Measurements from ENCODE around the gene CDKAL1.
A peak's percentile ranks its signal among the peaks of the same experiment; 100 is the strongest.
"Not testable (repeated sequence)": the region's sequence is repeated elsewhere in the genome, so short reads cannot be mapped to it uniquely, and the experiment has no call there.

The CDKAL1 gene

GRCh38 chr6:21045135-21045700 lies 511.0 kb downstream of the CDKAL1 start:
- DNase-seq: no peak

GRCh38 chr6:21046276-21046675 lies 512.0 kb downstream of the CDKAL1 start:
- DNase-seq: no peak

DNA sequence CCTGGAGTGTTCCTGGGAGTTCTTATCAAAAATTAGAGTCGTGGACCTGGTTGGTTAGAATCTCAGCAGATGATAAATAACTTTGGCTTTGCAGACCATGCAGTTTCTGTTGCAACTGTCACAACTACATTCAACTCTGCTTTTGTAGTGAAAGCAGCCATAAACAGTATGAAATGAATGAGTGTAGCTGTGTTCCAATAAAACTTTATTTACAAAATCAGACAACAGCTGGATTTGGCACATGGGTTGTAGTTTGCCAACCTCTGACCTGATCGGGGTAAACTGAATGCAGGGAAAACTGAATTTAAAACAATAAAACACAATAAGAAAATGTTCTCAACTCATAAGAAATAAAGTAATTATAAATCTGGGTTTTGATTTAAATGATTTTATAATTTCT lies 513.8 kb downstream of the CDKAL1 start:
- DNase-seq: no peak

- no peak for DNase-seq
Observed at GRCh38 chr6:21049148-21049547, 514.9 kb downstream of the CDKAL1 start.

GRCh38 chr6:21049572-21049971 lies 515.3 kb downstream of the CDKAL1 start:
- no peak for DNase-seq

- DNase-seq: no peak
Observed at GRCh38 chr6:21050935-21051334, 516.7 kb downstream of the CDKAL1 start.

DNA sequence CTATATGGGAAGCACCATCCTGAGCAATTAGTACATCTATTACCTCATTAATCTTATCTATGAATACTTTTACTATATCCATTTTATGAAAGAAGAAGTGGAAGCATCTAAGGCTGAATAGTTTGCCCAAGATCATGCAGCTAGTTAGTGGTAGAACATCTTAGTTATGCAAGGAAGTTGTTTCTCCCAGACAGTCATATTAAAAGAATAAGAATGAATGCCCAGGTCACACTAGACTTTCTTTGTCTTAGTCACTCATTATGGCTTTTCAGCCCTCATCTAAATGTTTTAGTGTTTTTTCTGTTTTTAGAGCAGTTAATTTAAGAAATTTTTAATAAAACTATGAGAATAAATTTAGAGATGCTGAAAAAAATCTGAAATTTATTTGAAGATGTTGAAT lies 517.5 kb downstream of the CDKAL1 start:
- no peak for DNase-seq

- DNase-seq: peak in 1 of 2 donors; percentile 6
Observed at GRCh38 chr6:21053612-21054011, 519.4 kb downstream of the CDKAL1 start.

- DNase-seq: not testable (repeated sequence)
Observed at GRCh38 chr6:21055480-21055879, 521.2 kb downstream of the CDKAL1 start.

DNA sequence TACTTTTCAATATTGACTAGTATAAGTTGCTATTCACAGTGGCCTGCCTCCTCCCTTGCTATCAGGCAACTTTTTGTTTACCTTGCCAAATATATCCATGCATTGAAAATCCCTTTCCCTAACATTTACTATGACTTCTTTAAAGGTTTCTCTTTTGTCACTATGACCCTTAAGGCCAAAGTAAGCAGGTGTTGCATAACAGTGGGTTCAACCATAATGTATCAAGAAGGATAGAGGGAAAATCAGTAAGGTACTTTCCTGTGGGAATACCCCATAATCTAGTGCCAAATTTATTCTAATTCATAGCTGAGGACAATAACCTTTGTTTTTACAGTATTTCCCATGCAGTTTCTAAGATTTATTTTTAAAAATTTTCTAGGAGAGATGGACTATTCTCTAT lies 527.6 kb downstream of the CDKAL1 start:
- no peak for DNase-seq

GRCh38 chr6:21064756-21065340 lies 530.6 kb downstream of the CDKAL1 start:
- DNase-seq: no peak

DNA sequence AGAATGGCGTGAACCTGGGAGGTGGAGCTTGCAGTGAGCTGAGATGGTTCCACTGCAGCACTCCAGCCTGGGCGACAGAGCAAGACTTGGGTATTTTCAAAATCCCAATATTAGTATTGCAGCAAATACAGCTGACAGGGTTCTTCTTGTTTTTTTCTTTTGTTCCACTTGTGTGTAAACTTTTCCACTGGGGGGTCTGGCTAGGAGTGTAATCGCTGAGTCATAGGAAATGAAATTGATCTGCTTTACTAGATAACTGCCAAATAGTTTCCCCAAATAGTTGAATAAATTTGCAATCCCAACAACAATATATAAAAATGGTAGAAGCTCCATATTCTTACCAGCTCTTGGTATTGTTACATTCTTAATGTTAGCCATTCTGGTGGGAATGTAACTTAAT lies 533.3 kb downstream of the CDKAL1 start:
- no peak for DNase-seq

DNA sequence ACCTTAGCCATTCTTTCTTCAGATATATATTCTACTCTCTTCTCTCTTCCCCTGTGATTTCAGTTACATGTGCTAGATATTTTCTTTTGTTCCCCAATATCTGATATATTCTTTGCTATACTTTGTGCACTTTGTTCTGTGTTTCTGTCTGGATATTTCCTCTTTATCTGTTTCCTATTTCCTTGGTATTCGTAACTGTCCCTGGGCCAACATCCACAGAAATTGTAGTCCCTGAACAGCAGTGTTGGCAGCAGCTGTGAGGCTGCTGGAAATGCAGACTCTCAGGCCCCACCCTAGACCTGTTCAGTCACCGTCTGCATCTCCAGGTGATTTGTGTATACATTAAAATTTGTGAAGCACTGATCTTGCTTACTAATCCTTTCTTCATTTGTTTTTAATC lies 536.4 kb downstream of the CDKAL1 start:
- no peak for DNase-seq

DNA sequence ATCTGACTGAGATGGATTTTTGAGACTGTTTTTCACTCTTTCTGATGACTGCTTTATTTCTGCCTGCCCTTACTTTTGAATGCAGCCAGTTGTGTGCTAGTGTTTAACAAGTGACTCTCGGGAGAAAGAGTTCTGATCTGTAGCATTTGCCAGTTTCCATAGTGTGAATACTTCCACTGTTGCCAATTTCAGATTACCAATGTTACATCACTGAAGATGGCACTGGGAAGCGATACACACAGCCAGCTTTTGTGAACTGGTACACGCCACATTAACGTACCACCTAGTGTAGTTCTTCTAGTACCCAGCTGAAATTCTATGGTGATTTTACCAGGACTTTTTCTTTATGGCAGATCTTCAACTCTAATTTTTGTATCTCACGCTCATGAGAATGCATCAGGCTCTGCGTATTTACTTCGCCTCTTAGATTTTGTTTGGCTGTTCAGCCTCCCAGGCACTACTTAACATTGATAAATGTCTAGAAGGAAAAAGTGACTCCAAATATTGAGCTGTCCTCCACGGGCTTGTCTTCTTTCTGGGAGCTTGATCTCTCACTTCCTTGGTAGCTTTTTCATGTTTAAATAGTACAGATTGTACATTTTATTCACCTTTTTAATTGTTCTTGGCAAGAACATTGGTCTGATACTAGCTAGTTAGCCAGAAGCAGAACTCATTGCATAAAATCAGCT lies 537.7 kb downstream of the CDKAL1 start:
- no peak for DNase-seq

- no peak for DNase-seq
Observed at GRCh38 chr6:21073318-21073839, 539.1 kb downstream of the CDKAL1 start.

- DNase-seq: no peak
Observed at GRCh38 chr6:21074484-21074883, 540.2 kb downstream of the CDKAL1 start.

- DNase-seq: no peak
Observed at GRCh38 chr6:21075986-21076385, 541.7 kb downstream of the CDKAL1 start.

DNA sequence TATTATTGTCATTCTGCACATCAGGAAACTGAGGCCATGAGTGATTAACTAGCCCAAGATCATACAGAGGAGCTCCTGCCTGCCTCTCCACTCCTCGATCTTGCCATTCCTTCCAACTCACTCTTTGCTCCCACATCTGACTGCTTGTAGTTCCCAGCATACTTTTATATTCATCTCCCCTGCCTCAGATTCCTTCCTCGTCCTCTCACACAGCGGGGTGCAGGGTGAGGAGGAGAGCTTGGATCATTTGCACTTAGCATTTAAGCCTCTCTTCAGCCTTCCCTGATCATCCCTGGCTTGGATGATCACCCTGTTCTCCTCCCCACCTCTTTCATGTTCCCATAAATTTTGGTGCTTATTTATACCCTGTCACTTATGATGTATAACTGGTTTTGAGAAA lies 544.2 kb downstream of the CDKAL1 start:
- DNase-seq: no peak

- no peak for DNase-seq
Observed at GRCh38 chr6:21079468-21080048, 545.3 kb downstream of the CDKAL1 start.

DNA sequence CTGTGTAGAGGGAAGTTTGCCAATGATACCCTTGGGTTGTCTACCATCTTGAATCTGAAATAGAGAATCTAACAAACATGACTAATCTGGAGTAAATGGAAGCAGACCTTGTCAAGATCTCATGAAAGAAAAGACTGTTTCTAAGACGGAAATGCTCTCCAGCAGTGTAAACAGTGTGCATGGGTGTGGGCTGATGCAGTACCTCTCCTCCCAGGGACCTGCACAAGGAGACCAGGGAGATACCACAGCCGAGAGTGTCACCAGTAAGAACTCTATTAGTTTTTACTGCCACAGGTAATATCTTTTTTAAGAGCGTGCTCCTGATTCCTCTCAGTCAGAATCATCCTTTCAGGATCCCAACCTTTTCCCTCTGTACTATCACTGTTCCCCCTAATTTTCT lies 546.0 kb downstream of the CDKAL1 start:
- DNase-seq: no peak

DNA sequence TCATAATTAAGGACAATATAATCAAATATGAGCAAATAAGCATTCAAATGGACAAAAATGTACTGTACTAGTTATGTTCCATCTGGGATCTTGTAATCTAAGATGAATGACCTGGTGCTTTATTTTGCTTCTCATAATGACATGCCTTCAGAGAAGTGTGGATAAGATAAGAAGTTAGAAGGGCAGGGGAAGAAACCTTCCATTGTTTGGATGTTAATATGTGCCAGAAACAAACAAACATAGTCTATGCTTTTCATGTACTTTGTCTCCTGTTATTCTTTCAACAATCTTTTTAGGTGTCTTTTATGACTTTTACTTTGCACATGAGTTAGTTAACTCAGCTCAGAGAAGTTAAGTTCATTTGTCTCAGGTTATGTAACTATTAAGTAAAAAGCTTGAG lies 547.8 kb downstream of the CDKAL1 start:
- no peak for DNase-seq

GRCh38 chr6:21083708-21084107 lies 549.5 kb downstream of the CDKAL1 start:
- no peak for DNase-seq

DNA sequence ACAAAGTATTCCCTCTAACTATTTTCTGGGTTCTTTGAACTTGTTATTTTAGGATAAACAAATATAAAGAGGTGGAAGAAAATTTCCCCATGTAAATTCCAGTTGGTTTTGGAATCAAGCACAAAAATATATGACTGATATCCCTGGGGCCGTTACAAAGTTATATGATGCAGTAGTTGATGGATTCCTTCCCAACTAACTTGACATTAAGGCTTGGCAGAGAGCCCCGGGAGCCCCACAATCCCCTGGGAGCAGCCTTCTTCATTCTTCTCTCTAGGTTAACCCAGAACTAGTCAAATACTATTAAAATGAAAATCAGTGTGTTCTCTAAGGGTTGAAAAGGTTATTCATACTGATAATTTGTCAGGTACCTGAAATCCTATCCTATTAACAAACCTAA lies 550.4 kb downstream of the CDKAL1 start:
- DNase-seq: no peak

DNA sequence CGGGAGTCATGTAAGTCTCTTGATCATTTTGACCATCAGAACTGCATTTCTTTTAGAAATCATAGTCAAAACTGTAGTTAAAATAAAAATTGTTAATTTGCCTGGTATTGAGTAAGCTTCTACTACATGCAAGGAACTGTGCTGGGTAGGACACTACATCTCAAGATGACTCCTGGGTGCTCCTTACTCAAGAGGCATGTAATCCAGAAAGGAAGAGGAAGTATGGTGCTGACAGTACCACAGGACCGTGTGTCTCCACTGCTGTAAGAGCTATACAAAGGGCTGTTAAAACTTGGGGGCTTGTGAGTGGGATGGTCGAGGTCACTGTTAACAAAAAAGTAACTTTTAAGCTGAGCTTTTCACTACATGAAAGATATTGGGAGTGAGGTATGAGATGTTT lies 551.0 kb downstream of the CDKAL1 start:
- peak; percentile 58 to 59 for DNase-seq
